Upper lobe of right lung (tissue), 1 donor: ENCODE data around the gene CLEC18B. TPM values are rescaled to one million over a fixed set of nuclear protein-coding genes. Genes with fewer than 3 reads are reported as not detected.
"Not testable (repeated sequence)": the region's sequence is repeated elsewhere in the genome, so short reads cannot be mapped to it uniquely, and the experiment has no call there.

Experiments used
- ATAC-seq: fragments of 200-7000 bp; cut with Tn5 transposase; one replicate; pipeline ENCODE4 v1.9.1; 2020; ENCODE audit warnings: mild to moderate bottlenecking, moderate library complexity
- DNase-seq: peaks from one replicate; pipeline ENCODE4 v3.0.0-alpha.2; 2020
- H3K27ac ChIP-seq: fragments of 200-600 bp; one replicate; pipeline ENCODE4 v1.8.0; 2022
- H3K27me3 ChIP-seq: fragments of 200-600 bp; one replicate; pipeline ENCODE4 v1.8.0; 2022; ENCODE audit warnings: mild to moderate bottlenecking
- H3K36me3 ChIP-seq: fragments of 200-600 bp; one replicate; pipeline ENCODE4 v1.8.0; 2022
- H3K4me1 ChIP-seq: fragments of 200-600 bp; one replicate; pipeline ENCODE4 v1.8.0; 2022
- H3K4me3 ChIP-seq: fragments of 200-600 bp; one replicate; pipeline ENCODE4 v1.8.0; 2022; ENCODE audit warnings: mild to moderate bottlenecking
- H3K9me3 ChIP-seq: fragments of 200-600 bp; one replicate; pipeline ENCODE4 v1.8.0; 2022
- CTCF ChIP-seq: fragments of 200-600 bp; IDR thresholded peaks from one replicate; pipeline ENCODE4 v1.8.0; 2022; ENCODE audit warnings: antibody characterized with exemption
- intact Hi-C: fragments of 100-400 bp; cut with DNase I; formaldehyde crosslinking; loops from one replicate; pipeline ENCODE4 v1.11.0; 2022
- total RNA-seq: library from RNA; stranded (reverse); fragmentation: NEBNext Ultra II Directional; extraction: Animal tissue kit (Norgen Biotek cat#: 25700); gene quantifications from one replicate; pipeline ENCODE4 v1.2.1, GENCODE V29; 2021
- donor health status: DM: no; HTN: yes; CAD: no; lungs with severe emphysema.

CLEC18B gene
- total RNA-seq, 1 donor from 2014 or later = not detected

GRCh38 chr16:74449470-74449869 is 28.2 kb upstream of the CLEC18B start:
- Histone ChIP-seq H3K9me3 (no peaks in the 10 kb centered on the region), H3K4me1 (peaks cover 18% of the 10 kb centered on the region), H3K4me3 (no peak overlapping the region), H3K27me3 (no peaks in the 10 kb centered on the region), H3K27ac (peak overlapping the region; percentile 75), H3K36me3 (peaks cover 30% of the 10 kb centered on the region)
- no peak for TF ChIP-seq CTCF
- DNase-seq (no peak), ATAC-seq (no peak)
- intact Hi-C loops = no loop called here

- Histone ChIP-seq H3K27me3 (no peaks in the 10 kb centered on the region), H3K9me3 (no peaks in the 10 kb centered on the region), H3K4me3 (no peak overlapping the region), H3K4me1 (peaks cover 18% of the 10 kb centered on the region), H3K36me3 (peaks cover 30% of the 10 kb centered on the region), H3K27ac (peak overlapping the region; percentile 75)
- ATAC-seq = peak; percentile 88
- TF ChIP-seq CTCF = no peak
- DNase-seq = no peak
- intact Hi-C loops = no loop called here
These were observed 27.7 kb upstream of the CLEC18B start for GRCh38 chr16:74448990-74449389.

GRCh38 chr16:74447578-74447977 is 26.3 kb upstream of the CLEC18B start:
- H3K4me1 ChIP-seq = peaks cover 18% of the 10 kb centered on the region
- peak overlapping the region; percentile 75 for H3K27ac ChIP-seq
- intact Hi-C loops = no loop called here
- H3K27me3 ChIP-seq = no peaks in the 10 kb centered on the region
- TF ChIP-seq CTCF = no peak
- DNase-seq = no peak
- no peak overlapping the region for H3K4me3 ChIP-seq
- H3K9me3 ChIP-seq = no peaks in the 10 kb centered on the region
- peaks cover 21% of the 10 kb centered on the region for H3K36me3 ChIP-seq
- no peak for ATAC-seq

- no peak overlapping the region for H3K27ac ChIP-seq
- intact Hi-C loops = no loop called here
- no peaks in the 10 kb centered on the region for H3K9me3 ChIP-seq
- no peak overlapping the region for H3K4me3 ChIP-seq
- ATAC-seq (no peak), DNase-seq (no peak)
- no peaks in the 10 kb centered on the region for H3K27me3 ChIP-seq
- peaks cover 13% of the 10 kb centered on the region for H3K36me3 ChIP-seq
- peaks cover 18% of the 10 kb centered on the region for H3K4me1 ChIP-seq
- no peak for TF ChIP-seq CTCF
These were observed 25.6 kb upstream of the CLEC18B start for GRCh38 chr16:74446866-74447265.

- ATAC-seq, H3K27ac ChIP-seq, H3K36me3 ChIP-seq, H3K9me3 ChIP-seq, H3K4me3 ChIP-seq, H3K27me3 ChIP-seq, H3K4me1 ChIP-seq, intact Hi-C loops: not testable (repeated sequence)
- peak; percentile 30 for DNase-seq
These were observed 22.5 kb upstream of the CLEC18B start for GRCh38 chr16:74443624-74444346.

- Histone ChIP-seq H3K36me3 (no peaks in the 10 kb centered on the region), H3K4me1 (peaks cover 5% of the 10 kb centered on the region), H3K27ac (no peak overlapping the region), H3K27me3 (no peaks in the 10 kb centered on the region), H3K9me3 (no peaks in the 10 kb centered on the region), H3K4me3 (no peak overlapping the region)
- peak; percentile 69 for ATAC-seq
- DNase-seq = no peak
- TF ChIP-seq CTCF = no peak
- intact Hi-C loops = no loop called here
These were observed 18.4 kb upstream of the CLEC18B start for GRCh38 chr16:74439685-74440084.
